Endometrium (tissue), 2 donors: ENCODE measurements around the gene SLC9A9.
A peak's percentile ranks its signal among the peaks of the same experiment; 100 is the strongest.

Source experiments
- FAIRE-seq: peaks from 2 replicates; lab custom pipeline; 2012; peaks lifted over from hg19 to GRCh38; lab: Jason Lieb, UNC
- donor health status: control.
- donor health status: control.

SLC9A9 gene

DNA sequence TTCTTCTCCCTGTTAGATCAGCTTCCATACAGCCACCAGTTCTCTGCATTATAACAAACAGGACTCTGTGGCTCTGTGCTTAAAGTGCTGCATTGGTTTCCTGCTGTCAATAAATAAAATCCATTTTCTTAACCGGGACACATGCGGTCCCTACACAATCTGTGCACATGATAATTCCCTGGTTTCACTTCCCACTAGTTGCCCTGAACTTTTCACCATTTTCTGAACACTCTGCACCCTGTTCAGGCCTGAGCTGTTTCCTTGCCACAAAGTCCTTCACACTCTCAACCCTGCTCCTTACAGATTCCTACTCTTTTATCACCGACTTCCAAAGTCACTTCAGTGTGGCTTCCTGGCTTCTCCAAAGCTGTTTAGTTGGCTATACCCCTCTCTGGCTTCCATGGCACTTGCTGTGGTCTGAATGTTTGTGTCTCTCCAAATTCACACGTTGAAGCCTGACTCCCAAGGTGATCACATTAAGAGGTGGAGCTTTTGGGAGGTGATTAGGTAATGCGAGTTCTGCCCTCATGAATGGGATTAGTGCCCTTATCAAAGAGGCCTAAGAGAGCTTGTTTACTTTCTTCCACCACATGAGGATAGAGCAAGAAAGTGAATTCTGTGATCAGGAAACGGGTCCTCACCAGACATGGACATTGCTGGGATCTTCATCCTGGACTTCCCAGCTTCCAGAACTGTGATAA is 495.3 kb downstream of the SLC9A9 start:
- FAIRE-seq: no peak

GRCh38 chr3:143351895-143352608 is 496.2 kb downstream of the SLC9A9 start:
- FAIRE-seq: no peak

DNA sequence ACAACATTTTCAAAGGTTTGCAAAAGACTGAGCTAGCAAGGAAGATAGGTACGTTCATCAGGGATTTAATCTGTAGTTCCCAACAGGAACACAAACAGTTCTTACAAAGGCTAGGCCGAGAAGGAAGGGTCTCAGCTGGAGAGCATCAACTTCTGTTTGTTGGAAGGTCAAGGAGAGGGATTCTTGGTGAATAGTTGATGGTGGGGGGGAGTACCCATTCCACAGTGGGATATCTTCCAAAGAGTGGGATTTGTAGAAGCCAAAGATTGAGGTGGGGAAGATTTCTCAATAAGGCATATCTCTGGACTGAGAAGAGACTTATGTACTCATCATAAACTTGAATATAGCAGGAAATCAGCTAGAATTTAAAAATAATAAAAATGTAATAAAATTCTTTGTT is 496.9 kb downstream of the SLC9A9 start:
- FAIRE-seq: no peak

DNA sequence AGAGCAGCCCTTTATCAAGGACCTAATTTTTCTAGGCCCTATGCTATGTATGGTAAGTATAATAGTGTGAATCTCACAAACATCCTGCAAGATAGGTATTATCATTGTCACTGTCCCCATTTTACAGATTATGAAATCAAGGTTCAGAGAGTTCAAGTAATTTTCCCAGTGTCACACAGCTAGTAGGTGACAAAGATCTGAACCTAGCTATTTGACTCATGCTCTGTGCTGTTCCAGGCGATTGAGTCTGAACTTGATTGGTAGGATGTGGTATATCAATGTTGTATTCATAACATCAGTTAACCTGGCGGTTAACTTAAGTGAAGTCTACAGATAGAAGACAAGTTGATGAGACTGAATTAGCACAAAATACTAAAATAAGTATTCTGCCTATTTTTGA is 498.8 kb downstream of the SLC9A9 start:
- FAIRE-seq: no peak

DNA sequence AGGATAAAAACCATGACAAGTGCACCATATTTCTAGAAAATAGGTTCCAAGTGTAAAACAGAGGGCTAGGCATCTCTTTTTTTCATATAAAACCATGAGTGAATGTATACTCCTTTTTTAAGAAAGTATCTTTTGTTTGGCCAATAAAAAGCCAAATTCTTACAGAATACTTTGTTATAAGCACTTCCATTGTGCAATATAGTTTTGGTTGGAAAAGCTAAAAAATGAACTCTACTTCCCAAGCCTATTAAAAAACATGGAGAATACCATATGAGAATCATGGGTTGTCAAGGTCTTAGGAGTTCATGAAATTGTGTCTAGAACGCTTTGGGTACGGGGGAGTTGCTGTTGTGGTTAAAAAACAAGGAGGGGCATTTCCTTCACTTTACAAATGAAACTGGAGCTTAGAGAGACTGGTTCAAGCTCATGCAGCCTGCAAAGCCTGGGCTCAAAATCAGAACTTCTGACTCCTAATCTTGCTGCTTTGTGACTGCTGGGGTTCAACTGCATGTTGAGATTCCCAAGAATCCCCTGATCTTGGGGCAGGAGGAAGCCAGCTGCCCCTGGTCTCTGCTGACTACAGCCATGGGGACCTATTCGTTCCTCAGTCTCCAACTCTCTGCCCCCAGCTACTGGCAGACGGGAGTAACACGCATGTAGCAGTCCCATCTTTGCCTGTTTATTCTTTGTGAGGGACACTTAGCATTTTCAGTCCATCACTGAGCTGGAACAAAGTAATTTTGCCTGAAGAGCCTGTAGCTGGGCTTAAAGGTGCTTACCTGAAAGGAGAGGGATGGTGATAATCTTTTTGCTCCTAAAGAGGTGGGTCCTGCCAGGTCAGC is 499.6 kb downstream of the SLC9A9 start:
- FAIRE-seq: no peak

GRCh38 chr3:143344516-143345165 is 503.6 kb downstream of the SLC9A9 start:
- peak; percentile 92 for FAIRE-seq

GRCh38 chr3:143343944-143344343 is 504.3 kb downstream of the SLC9A9 start:
- no peak for FAIRE-seq

- no peak for FAIRE-seq
These were observed 505.2 kb downstream of the SLC9A9 start for GRCh38 chr3:143343031-143343430.

GRCh38 chr3:143339451-143339850 is 508.8 kb downstream of the SLC9A9 start:
- FAIRE-seq: no peak

- no peak for FAIRE-seq
These were observed 510.9 kb downstream of the SLC9A9 start for GRCh38 chr3:143337387-143337786.

GRCh38 chr3:143334231-143334630 is 514.0 kb downstream of the SLC9A9 start:
- no peak for FAIRE-seq

DNA sequence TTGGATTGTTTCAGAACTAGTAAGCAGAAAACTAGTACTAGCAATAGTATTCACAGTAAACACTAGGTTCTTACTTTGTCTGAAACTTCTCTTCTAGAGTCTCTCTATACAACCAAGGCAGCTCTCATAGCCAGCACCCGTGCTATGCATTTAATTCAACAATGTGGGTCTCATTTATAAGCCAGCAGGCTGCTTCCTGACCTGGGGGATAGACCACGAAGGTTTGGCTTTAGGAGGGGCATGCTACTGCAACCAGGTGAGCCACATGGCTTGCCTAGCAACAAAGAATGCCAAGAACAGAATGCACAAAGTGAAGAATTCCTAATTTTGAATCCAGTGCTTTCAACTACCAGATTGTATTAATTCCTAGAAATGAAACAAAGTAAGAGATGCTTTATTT is 514.9 kb downstream of the SLC9A9 start:
- FAIRE-seq: no peak

GRCh38 chr3:143332026-143332425 is 516.2 kb downstream of the SLC9A9 start:
- no peak for FAIRE-seq

GRCh38 chr3:143331350-143331749 is 516.9 kb downstream of the SLC9A9 start:
- no peak for FAIRE-seq

DNA sequence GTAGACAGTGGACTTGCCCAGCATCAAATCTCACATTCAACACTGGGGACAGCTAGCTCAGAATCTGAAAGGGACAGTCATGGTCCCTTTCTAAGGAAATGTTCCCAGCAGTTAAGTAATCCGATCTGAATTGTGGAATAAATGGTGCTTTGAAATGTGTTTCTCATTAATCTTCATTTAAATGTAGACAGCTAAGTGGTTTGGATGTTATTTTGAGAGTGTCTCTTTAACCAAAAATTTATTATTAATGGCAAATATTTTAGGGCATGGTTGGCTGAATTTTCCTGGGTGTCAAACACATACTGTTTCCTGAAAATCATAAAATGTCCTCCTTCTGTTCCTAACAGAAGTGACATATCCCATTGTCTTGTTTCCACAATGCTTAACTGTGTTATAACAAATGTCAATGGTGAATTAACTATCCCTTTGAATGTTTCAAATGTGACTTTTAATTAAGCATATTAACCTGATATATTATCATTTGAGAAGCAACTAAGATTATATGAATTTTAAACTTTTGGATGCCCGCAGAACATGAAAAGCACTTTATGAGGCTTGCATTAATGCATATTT is 517.9 kb downstream of the SLC9A9 start:
- FAIRE-seq: no peak

DNA sequence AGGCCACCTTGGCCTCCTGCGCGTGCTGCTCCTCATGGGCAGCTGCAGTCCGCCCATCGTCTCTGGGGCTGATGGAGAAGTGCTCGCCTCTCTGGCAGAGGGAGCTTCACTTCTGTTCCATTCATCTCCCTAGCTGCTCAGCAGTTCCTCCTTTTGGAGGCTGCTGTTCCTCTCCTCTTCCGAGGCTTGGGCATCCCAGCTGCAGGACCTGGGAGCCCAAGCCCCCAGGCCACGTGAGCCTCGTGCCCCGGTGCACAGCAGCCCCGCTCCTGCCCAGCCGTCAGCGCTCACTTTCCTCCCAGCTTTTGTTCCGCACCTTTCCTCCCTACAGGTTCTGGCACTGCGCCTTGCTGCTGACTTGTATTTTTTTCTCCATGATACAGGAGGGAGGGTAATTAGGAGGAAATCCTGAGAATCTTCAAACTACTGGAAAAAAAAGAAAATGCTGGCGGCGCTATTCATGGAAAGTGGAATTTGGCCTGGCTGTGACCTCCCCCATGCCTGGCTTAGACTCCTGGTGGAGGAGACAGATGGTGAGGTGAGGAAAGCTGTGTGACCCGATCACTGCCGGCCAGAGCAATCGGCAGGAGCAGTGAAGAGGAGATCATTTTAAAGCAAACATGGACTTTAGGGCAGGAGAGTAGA is 518.6 kb downstream of the SLC9A9 start:
- FAIRE-seq: no peak

GRCh38 chr3:143328451-143328850 is 519.8 kb downstream of the SLC9A9 start:
- FAIRE-seq: no peak

GRCh38 chr3:143326983-143327778 is 521.1 kb downstream of the SLC9A9 start:
- no peak for FAIRE-seq

DNA sequence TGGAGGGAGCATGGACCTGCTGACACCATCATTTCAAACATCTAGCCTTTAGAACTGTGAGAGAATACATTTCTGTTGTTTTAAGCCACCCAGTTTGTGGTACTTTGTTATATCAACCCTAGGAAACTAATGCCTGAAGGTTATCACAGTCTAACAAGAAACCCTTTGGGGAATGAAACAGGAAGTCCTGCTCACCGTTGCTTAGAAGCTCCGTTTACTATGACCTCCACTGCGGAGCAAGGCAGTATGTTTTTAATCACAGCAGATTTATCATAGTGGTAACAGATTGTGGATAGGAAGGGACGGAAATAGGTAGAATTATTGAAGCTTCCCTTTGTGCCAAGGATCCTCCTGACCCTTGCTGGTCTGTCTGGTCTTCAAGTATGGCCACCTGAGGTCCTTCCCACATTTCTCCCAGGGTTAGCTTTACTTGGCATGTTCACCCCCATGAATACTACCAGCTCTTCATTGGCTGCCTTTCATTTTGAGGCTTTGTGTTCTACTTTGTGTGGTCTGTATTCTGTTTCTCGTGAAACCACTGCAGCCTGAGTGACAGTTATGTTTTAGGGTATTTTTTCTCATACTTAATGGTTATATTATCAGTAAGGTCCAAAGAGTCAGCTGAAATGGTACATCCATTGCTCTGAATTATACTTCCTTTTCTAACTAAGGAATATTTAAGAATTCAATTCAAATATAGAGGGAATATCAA is 527.1 kb downstream of the SLC9A9 start:
- FAIRE-seq: no peak

DNA sequence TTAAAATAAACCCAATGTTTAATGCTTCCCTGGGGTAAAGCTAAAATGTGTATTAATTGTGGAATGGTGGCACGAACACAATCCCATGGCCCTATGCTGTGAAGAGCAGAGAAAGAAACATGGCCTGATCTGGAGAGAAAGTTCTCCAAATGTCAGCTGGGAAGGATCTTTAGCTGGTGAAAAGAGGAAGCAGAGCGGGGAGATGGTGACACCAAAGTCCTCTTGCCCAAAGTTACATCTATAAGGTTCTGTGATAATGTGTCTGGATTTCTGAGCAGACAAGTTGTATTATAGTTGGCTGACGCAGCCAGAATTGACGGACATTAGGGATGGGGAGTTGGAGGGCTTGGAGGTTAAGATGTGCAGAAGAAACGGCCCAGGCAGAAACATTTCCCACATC is 532.5 kb downstream of the SLC9A9 start:
- no peak for FAIRE-seq
